ENCODE data around the gene NUCB2. TPM values are rescaled to one million over a fixed set of nuclear protein-coding genes. Genes with fewer than 3 reads are reported as not detected.

NUCB2 gene
- polyA plus RNA-seq, 2 of the 4 experiments (the other 2 are of a cell fraction), result 36.7 to 92.5 TPM

GRCh38 chr11:17366495-17366894 lies 90.0 kb downstream of the NUCB2 start:
- H3K9me3 ChIP-seq, result peaks cover 12% of the 10 kb centered on the region; the same call in 1 of the 3 replicates
- no peak overlapping the region for H3K4me2 ChIP-seq
- WGBS (ENCODE audit: missing lambda C conversion rate), result 55% methylated on average over 1 of the region's 1 CpG
- FAIRE-seq (no peak), ATAC-seq (no peak), DNase-seq (ENCODE audit: low read depth in 1 of 2, low spot score in 1 of 2) (no peak)
- no peaks in the 10 kb centered on the region for H3K4me1 ChIP-seq
- ChIA-PET POLR2A (no interaction called here), CTCF (interaction anchor here (0.9 to 4.9 kb wide), 8 partner anchors 12 to 175 kb away, joined by 3 to 56 read pairs (median 4); no protein-coding TSS in a partner anchor)
- H3K27ac ChIP-seq, result no peak overlapping the region
- no peak for TF ChIP-seq MAZ (IDR thresholded peaks at IDR 0.05; ENCODE audit: borderline replicate concordance, low read depth, low read length)
- no peak for TF ChIP-seq SMC3 (IDR thresholded peaks at IDR 0.05)
- no peak for TF ChIP-seq HMGXB4 (CRISPR knock-in tag; IDR thresholded peaks at IDR 0.05; ENCODE audit: borderline replicate concordance)
- no peak for TF ChIP-seq REST (IDR thresholded peaks at IDR 0.05)
- no peak for TF ChIP-seq PBX3 (IDR thresholded peaks at IDR 0.05)
- TF ChIP-seq TP53 (CRISPR knock-in tag; IDR thresholded peaks at IDR 0.05), result no peak
- no peak for TF ChIP-seq BHLHE40 (IDR thresholded peaks at IDR 0.05; ENCODE audit: low read depth, low read length)
- no peak for TF ChIP-seq CHD2 (IDR thresholded peaks at IDR 0.05; ENCODE audit: low read length, partially characterized antibody)
- TF ChIP-seq CHD4 (IDR thresholded peaks at IDR 0.05; ENCODE audit: borderline replicate concordance), result no peak
- no peak for TF ChIP-seq KDM5A (IDR thresholded peaks at IDR 0.05)
- no peak for TF ChIP-seq ZC3H11A (IDR thresholded peaks at IDR 0.05)
- no peak for TF ChIP-seq RAD21 (conservative IDR thresholded peaks at IDR 0.05 in 1 of 2, IDR thresholded peaks at IDR 0.05 in 1 of 2)
- TF ChIP-seq NPAS2 (CRISPR knock-in tag; IDR thresholded peaks at IDR 0.05; ENCODE audit: borderline replicate concordance), result no peak
- no peak overlapping the region for H3K4me3 ChIP-seq

- no peak for DNase-seq (ENCODE audit: low read depth in 1 of 2, low spot score in 1 of 2)
- WGBS (ENCODE audit: missing lambda C conversion rate), result 80% methylated on average over 3 of the region's 3 CpGs
- ChIA-PET POLR2A (no interaction called here), CTCF (interaction anchor here (1.5 to 4.7 kb wide), 2 partner anchors 15 kb away, joined by 4 to 31 read pairs; no protein-coding TSS in a partner anchor)
- H3K9me3 ChIP-seq, result peaks cover 25% of the 10 kb centered on the region
- H3K4me2 ChIP-seq, result no peak overlapping the region
- TF ChIP-seq HEYL (CRISPR knock-in tag; IDR thresholded peaks at IDR 0.05), result no peak
- TF ChIP-seq EHF (CRISPR knock-in tag; IDR thresholded peaks at IDR 0.05), result no peak
- TF ChIP-seq MYC (IDR thresholded peaks at IDR 0.05; ENCODE audit: borderline replicate concordance, low read length), result no peak
- no peak for TF ChIP-seq JUN (IDR thresholded peaks at IDR 0.05)
- TF ChIP-seq FOSB (CRISPR knock-in tag; IDR thresholded peaks at IDR 0.05), result no peak
- no peak for TF ChIP-seq CTCF (IDR thresholded peaks at IDR 0.05)
- TF ChIP-seq SMC3 (IDR thresholded peaks at IDR 0.05), result no peak
- TF ChIP-seq CHD2 (IDR thresholded peaks at IDR 0.05; ENCODE audit: low read length, partially characterized antibody), result no peak
- no peaks in the 10 kb centered on the region for H3K4me1 ChIP-seq
- ATAC-seq, result no peak
- no peak overlapping the region for H3K4me3 ChIP-seq
- H3K27ac ChIP-seq, result no peak overlapping the region
- FAIRE-seq, result no peak
Observed at GRCh38 chr11:17368551-17368950, 92.0 kb downstream of the NUCB2 start.
